Activated naive CD4-positive, alpha-beta T cell treated with anti-CD3 and anti-CD28 coated beads, Interleukin-2, amount 50 U/mL, for 24 hours (primary cell): ENCODE data around the gene RASSF1.

Source experiments
- H3K27ac Mint-ChIP-seq: one replicate; pipeline ENCODE4 v1.8.0; 2021; ENCODE audit warnings: mild to moderate bottlenecking, mixed read lengths
- H3K27me3 Mint-ChIP-seq: one replicate; pipeline ENCODE4 v1.8.0; 2021; ENCODE audit warnings: mixed read lengths
- H3K36me3 Mint-ChIP-seq: one replicate; pipeline ENCODE4 v1.8.0; 2021; ENCODE audit warnings: mixed read lengths
- H3K4me1 Mint-ChIP-seq: one replicate; pipeline ENCODE4 v1.8.0; 2021; ENCODE audit warnings: mixed read lengths
- H3K4me3 Mint-ChIP-seq: one replicate; pipeline ENCODE4 v1.8.0; 2021; ENCODE audit warnings: mild to moderate bottlenecking, mixed read lengths
- H3K9me3 Mint-ChIP-seq: one replicate; pipeline ENCODE4 v1.8.0; 2021; ENCODE audit warnings: mixed read lengths

The RASSF1 gene

GRCh38 chr3:50324351-50325112, 16.1 kb downstream of the RASSF1 start:
- Mint-ChIP-seq H3K36me3 (no peaks in the 10 kb centered on the region), H3K4me3 (no peak overlapping the region), H3K4me1 (peaks cover 32% of the 10 kb centered on the region), H3K9me3 (no peaks in the 10 kb centered on the region), H3K27me3 (no peaks in the 10 kb centered on the region), H3K27ac (peak overlapping the region; percentile 46)

GRCh38 chr3:50323614-50324199, 16.9 kb downstream of the RASSF1 start:
- H3K4me3 Mint-ChIP-seq = no peak overlapping the region
- H3K4me1 Mint-ChIP-seq = peaks cover 38% of the 10 kb centered on the region
- H3K9me3 Mint-ChIP-seq = no peaks in the 10 kb centered on the region
- H3K27me3 Mint-ChIP-seq = no peaks in the 10 kb centered on the region
- H3K36me3 Mint-ChIP-seq = no peaks in the 10 kb centered on the region
- peak overlapping the region; percentile 46 for H3K27ac Mint-ChIP-seq

- no peaks in the 10 kb centered on the region for H3K9me3 Mint-ChIP-seq
- H3K36me3 Mint-ChIP-seq = no peaks in the 10 kb centered on the region
Measured at GRCh38 chr3:50323092-50323600, 17.5 kb downstream of the RASSF1 start.

GRCh38 chr3:50322386-50323091, 18.1 kb downstream of the RASSF1 start, which contains the start of gene HYAL2:
Gene HYAL2, minus strand, starts transcription at chr3:50322745. Its CDS starts 2,256 bp downstream, at chr3:50320489.
- Mint-ChIP-seq H3K27ac (peak within 1 kb of the TSS; percentile 92), H3K4me1 (peaks cover 35% of the 10 kb centered on the region), H3K9me3 (no peaks in the 10 kb centered on the region), H3K4me3 (peak within 1 kb of the TSS; percentile 82), H3K27me3 (no peaks in the 10 kb centered on the region), H3K36me3 (no peaks in the 10 kb centered on the region)

More at GRCh38 chr3:50323092-50323600, 17.5 kb downstream of the RASSF1 start:
- H3K4me1 Mint-ChIP-seq = peaks cover 36% of the 10 kb centered on the region
- H3K4me3 Mint-ChIP-seq = peak overlapping the region; percentile 47
- H3K27ac Mint-ChIP-seq = peak overlapping the region; percentile 74
- no peaks in the 10 kb centered on the region for H3K27me3 Mint-ChIP-seq

- H3K36me3 Mint-ChIP-seq = no peaks in the 10 kb centered on the region
- H3K27me3 Mint-ChIP-seq = no peaks in the 10 kb centered on the region
- H3K9me3 Mint-ChIP-seq = no peaks in the 10 kb centered on the region
- H3K4me1 Mint-ChIP-seq = peaks cover 34% of the 10 kb centered on the region
- H3K27ac Mint-ChIP-seq = no peak overlapping the region
- H3K4me3 Mint-ChIP-seq = no peak overlapping the region
Measured at GRCh38 chr3:50322115-50322385, 18.6 kb downstream of the RASSF1 start.

- H3K27ac Mint-ChIP-seq = peak overlapping the region; percentile 92
Measured at GRCh38 chr3:50321336-50322114, 19.1 kb downstream of the RASSF1 start.

GRCh38 chr3:50320853-50321335, 19.7 kb downstream of the RASSF1 start:
- H3K9me3 Mint-ChIP-seq = no peaks in the 10 kb centered on the region
- H3K27ac Mint-ChIP-seq = peak overlapping the region; percentile 87

More at GRCh38 chr3:50321336-50322114, 19.1 kb downstream of the RASSF1 start:
- peak overlapping the region; percentile 82 for H3K4me3 Mint-ChIP-seq
- no peaks in the 10 kb centered on the region for H3K9me3 Mint-ChIP-seq
- H3K27me3 Mint-ChIP-seq = no peaks in the 10 kb centered on the region
- peaks cover 34% of the 10 kb centered on the region for H3K4me1 Mint-ChIP-seq
- no peaks in the 10 kb centered on the region for H3K36me3 Mint-ChIP-seq

GRCh38 chr3:50319894-50320625, 20.6 kb downstream of the RASSF1 start:
- H3K4me3 Mint-ChIP-seq = peak overlapping the region; percentile 91
- H3K36me3 Mint-ChIP-seq = no peaks in the 10 kb centered on the region
- no peak overlapping the region for H3K27ac Mint-ChIP-seq
- H3K9me3 Mint-ChIP-seq = no peaks in the 10 kb centered on the region
- peaks cover 34% of the 10 kb centered on the region for H3K4me1 Mint-ChIP-seq
- no peaks in the 10 kb centered on the region for H3K27me3 Mint-ChIP-seq

More at GRCh38 chr3:50320853-50321335, 19.7 kb downstream of the RASSF1 start:
- Mint-ChIP-seq H3K4me3 (peak overlapping the region; percentile 91), H3K36me3 (no peaks in the 10 kb centered on the region), H3K27me3 (no peaks in the 10 kb centered on the region), H3K4me1 (peaks cover 39% of the 10 kb centered on the region)

GRCh38 chr3:50319181-50319893, 21.3 kb downstream of the RASSF1 start:
- Mint-ChIP-seq H3K9me3 (no peaks in the 10 kb centered on the region), H3K4me3 (peak overlapping the region; percentile 47), H3K27ac (no peak overlapping the region), H3K36me3 (no peaks in the 10 kb centered on the region), H3K27me3 (no peaks in the 10 kb centered on the region), H3K4me1 (peaks cover 27% of the 10 kb centered on the region)

- Mint-ChIP-seq H3K27ac (no peak overlapping the region), H3K4me1 (peaks cover 25% of the 10 kb centered on the region), H3K4me3 (no peak overlapping the region), H3K36me3 (no peaks in the 10 kb centered on the region), H3K27me3 (no peaks in the 10 kb centered on the region), H3K9me3 (no peaks in the 10 kb centered on the region)
Measured at GRCh38 chr3:50318615-50319014, 22.0 kb downstream of the RASSF1 start.

- no peaks in the 10 kb centered on the region for H3K36me3 Mint-ChIP-seq
- no peak overlapping the region for H3K4me3 Mint-ChIP-seq
- H3K27ac Mint-ChIP-seq = no peak overlapping the region
- H3K4me1 Mint-ChIP-seq = peaks cover 25% of the 10 kb centered on the region
- no peaks in the 10 kb centered on the region for H3K9me3 Mint-ChIP-seq
- no peaks in the 10 kb centered on the region for H3K27me3 Mint-ChIP-seq
Measured at GRCh38 chr3:50318163-50318562, 22.5 kb downstream of the RASSF1 start.

GRCh38 chr3:50317300-50317699, 23.3 kb downstream of the RASSF1 start:
- Mint-ChIP-seq H3K36me3 (no peaks in the 10 kb centered on the region), H3K27ac (no peak overlapping the region), H3K4me3 (no peak overlapping the region), H3K9me3 (no peaks in the 10 kb centered on the region), H3K4me1 (peaks cover 25% of the 10 kb centered on the region), H3K27me3 (no peaks in the 10 kb centered on the region)

GRCh38 chr3:50316657-50317242, 23.9 kb downstream of the RASSF1 start:
- H3K9me3 Mint-ChIP-seq = no peaks in the 10 kb centered on the region
- H3K4me3 Mint-ChIP-seq = no peak overlapping the region
- H3K27me3 Mint-ChIP-seq = no peaks in the 10 kb centered on the region
- H3K4me1 Mint-ChIP-seq = peaks cover 25% of the 10 kb centered on the region
- peak overlapping the region; percentile 51 for H3K27ac Mint-ChIP-seq
- H3K36me3 Mint-ChIP-seq = no peaks in the 10 kb centered on the region

GRCh38 chr3:50314816-50315215, 25.8 kb downstream of the RASSF1 start:
- no peaks in the 10 kb centered on the region for H3K27me3 Mint-ChIP-seq
- H3K9me3 Mint-ChIP-seq = no peaks in the 10 kb centered on the region
- peaks cover 20% of the 10 kb centered on the region for H3K4me1 Mint-ChIP-seq
- H3K36me3 Mint-ChIP-seq = no peaks in the 10 kb centered on the region
- H3K27ac Mint-ChIP-seq = no peak overlapping the region
- no peak overlapping the region for H3K4me3 Mint-ChIP-seq
